ENCODE measurements around the gene C2.

C2 gene

DNA sequence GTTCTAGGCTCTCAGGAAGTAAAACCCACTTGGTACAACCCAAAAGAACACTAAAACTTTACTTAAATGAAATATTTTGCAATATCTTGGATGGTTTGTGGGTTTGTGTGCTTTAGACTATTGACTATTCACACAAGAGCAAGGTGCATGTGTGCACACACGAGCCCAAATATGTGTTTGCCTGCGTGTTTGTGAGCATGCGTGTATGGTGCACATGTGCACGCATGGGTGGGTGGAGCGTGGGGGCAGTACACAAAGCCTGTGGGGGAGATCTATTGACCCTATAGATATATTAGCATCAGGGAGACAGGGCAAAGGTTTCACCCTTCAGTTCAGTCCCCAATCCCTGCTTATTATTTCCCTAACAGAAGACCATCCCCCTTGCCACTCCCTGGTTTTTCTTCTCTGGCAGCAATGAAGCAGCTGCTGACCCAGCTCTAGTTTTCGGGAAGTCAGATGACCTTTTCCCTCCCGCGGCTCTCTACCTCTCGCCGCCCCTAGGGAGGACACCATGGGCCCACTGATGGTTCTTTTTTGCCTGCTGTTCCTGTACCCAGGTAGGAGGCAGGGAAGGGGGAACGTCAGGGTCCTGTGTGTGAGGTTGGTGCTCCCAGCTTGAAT is at the start of gene C2:
TSS of gene C2 (plus strand) at position 476 of the 621 bp plus-strand sequence. CDS start at position 512, 36 bp downstream.
- DNase-seq: no peak

DNA sequence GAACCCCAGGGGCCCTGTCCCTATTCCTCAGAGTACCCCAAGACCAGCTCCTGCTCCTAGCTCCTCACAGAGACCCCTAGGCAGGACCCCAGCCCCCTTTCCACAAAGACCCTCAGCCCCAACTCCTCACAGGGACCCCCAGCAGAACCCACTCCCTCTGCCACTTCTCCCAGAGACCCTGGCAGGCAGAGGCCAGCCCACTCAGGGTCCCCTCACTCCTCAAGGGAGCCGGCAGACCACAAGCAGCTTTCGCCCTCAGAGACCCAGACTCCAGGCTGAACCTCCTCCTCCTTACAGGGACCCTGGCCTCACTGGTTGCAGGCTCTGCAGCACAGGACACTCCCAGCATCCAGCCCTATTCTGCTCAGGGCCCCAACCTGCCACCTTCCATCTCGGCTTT is 49.3 kb upstream of the C2 start:
- DNase-seq: no peak

- no peak for DNase-seq
Observed at GRCh38 chr6:31878726-31879125, 48.8 kb upstream of the C2 start, which contains the start of gene SLC44A4. Gene SLC44A4, minus strand, starts transcription at chr6:31878997. Its CDS starts 17 bp downstream, at chr6:31878980.

DNA sequence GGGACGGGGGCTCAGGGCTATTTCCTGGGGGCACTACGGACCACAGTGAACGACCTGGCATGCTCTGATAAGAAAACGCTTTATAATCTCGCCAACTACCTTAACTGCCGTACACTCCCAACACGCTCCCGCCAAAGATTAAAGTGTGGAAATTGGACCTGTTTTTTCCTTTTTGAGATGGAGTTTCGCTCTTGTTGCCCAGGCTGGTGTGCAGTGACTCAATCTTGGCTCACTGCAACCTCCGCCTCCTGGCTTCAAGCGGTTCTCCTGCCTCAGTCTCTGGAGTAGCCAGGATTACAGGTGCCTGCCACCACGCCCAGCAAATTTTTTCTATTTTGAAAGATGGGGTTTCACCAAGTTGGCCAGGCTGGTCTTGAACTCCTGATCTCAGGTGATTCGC is 48.4 kb upstream of the C2 start:
- DNase-seq: peak; percentile 40

DNA sequence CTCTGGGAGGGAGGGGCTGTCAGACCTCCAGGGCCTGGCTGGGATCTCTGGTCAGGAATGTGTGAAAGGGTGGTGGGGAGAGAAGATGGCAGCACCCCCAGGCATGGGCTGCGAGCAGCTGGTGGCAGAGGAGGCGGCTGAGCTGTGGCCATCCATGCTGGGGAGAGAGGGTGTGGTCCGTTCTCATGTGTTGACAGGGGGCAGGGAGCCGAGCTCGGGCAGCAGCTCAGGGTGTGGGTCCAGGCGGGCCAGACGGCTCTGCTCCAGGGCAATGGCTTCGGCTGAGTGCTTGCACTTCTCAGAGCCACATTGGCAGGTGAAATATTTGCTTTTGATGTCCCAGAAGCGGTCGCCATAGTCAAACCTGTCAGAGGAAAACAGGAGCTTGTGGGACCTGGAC is 47.6 kb upstream of the C2 start:
- no peak for DNase-seq

- DNase-seq: no peak
Observed at GRCh38 chr6:31880616-31881015, 46.9 kb upstream of the C2 start.

DNA sequence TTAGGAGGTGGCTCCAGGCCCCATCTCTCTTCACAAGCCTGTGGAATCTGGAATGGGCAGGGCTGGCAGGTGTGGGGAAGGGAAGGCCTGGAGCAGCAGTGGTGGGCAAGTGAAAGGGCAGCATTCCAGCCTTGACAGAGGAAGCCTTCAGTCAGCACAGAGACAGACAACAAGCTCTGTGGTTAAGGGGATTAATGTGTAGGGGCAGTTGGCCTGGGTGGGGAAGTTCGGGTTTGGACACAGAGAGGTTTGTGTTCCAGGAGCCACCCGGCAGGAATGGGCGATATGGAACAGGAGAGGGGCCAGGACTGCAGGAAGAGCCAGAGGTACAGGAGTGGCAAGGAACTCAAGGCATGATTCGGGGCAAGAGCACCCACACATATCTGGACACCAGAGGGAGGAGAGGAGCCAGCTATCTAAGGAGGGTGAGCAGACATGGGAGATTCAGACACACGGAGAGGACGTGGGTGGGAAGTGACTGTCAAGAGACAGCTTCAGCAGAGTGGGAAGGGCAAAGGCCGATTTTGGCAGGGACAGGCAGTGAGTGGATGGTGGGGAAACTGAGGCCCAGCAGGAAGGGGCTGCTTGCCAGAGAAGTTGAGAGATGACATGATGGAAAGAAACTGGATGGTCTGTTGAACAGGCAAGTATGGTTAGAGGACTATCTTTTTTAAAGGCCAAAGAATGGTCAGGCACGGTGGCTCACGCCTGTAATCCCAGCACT is 46.2 kb upstream of the C2 start:
- DNase-seq: no peak

DNA sequence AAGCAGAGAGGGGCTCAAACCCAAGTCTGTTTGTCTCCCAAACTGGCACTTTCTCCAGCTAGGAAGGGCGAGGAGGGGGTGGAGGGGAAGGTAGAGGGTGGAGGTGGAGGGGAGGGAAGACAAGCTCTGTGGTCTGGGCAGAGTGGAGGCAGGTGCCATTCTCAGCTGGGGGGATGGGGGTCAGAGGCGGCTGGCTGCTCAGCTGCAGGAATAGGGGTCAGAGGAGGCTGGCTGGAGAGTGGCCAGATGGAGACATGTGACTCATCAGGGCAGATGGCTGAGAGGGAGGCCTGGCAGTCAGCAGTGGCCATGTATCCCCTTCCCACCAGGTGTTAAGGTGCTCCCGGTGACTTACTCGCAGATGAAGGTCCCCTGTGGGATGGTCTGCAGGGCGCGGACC is 45.2 kb upstream of the C2 start:
- DNase-seq: no peak

- DNase-seq: no peak
Observed at GRCh38 chr6:31883676-31884075, 43.8 kb upstream of the C2 start.

GRCh38 chr6:31884528-31885035 is 42.9 kb upstream of the C2 start:
- DNase-seq: no peak

DNA sequence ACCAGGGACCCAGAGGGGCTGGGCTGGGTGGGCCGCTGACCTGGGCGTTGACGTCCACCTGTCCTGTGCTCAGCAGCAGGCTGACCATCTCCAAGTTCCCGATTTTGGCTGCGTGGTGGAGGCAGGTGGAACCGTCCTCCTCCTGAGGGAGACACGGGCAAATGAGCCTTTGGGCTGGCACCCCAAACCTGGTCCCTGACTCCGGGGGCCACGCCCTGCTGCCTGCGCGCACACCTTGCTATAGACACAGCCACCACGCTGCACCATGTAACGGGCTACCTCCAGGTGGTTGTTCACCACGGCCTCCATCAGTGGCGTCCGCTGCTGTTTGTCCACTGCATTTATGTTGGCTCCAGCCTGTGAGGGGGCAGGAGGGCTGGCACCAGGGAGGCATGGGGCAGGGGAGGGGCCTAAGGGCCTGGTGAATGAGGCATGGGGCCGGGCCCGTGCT is 41.0 kb upstream of the C2 start:
- DNase-seq: no peak

- no peak for DNase-seq
Observed at GRCh38 chr6:31887173-31888007, 40.1 kb upstream of the C2 start.

- DNase-seq: peak; percentile 67
Observed at GRCh38 chr6:31888276-31889258, 39.0 kb upstream of the C2 start.

DNA sequence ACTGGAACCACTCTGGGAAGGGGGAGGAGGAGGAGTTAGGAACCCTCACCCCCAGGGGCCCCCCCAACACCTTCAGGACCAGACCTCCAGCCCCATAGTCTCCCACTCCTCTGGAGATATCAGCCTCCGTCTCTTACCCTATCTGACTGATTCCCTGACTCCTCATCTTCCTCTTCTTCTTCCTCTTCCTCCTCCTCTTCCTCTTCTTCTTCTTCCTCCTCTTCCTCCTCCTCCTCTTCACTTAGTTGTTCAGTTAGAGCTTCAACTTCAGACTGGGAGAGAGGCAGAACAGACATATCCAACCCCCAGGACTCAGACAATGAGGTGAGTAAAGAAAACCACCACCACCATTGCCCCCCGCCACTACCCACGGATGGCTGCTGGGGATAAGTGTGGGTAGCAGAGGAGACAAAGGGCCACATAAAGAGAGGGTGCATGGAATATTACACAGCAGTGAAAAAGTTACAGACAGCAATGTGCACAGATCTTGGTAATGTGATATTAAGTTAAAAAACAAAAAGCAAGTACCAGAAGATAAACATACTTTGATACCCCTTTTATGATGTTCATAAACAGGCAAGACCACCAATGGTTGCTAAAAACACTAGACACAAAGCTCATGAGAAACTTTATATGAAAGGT is 38.1 kb upstream of the C2 start:
- DNase-seq: no peak

DNA sequence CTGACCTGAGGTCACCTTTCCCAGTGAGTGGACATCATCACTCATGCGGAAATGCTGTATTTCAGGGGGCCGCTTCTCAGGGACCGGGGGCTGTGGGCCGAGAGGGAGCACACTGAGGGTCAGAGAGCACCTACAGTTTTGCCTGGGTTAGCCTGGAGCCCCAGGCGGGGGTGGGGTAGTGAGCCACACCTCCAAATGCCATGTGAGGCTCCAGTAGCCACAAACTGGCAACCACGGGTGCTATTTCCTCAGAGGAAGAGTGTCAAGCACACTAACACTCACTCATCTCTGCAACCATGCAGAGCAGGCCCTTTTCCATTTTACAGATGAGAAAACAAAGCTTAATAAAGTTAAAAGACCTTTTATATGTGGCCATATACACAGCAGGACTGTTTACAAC is 34.7 kb upstream of the C2 start:
- no peak for DNase-seq

GRCh38 chr6:31896493-31896855 is 31.0 kb upstream of the C2 start:
- no peak for DNase-seq

GRCh38 chr6:31896856-31897611 is 30.5 kb upstream of the C2 start:
- no peak for DNase-seq

- peak; percentile 93 for DNase-seq
Observed at GRCh38 chr6:31897612-31898382, 29.7 kb upstream of the C2 start, which contains the start of gene EHMT2. Gene EHMT2, minus strand, starts transcription at chr6:31897698. Its CDS starts 21 bp downstream, at chr6:31897677.

- DNase-seq: peak; percentile 87
Observed at GRCh38 chr6:31898383-31899011, 29.0 kb upstream of the C2 start.

DNA sequence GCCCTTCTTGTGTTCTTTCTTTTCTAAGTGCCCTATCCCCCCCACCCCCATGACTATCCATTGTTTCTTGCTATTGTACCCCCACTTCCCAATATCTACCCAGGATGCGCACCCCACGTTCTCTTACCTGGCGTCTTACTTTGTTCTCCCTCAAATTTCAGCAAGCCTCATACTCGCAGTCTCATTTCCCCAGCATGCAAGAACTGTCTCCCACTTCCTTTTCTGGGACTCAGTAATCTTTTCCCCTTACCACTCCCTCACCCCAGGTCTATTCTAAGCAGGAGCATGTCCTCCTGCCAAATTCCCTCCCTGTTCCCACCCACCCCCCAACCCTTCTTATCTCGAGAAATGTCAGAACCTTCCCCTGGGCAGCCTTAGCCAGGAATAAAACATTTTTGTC is 28.3 kb upstream of the C2 start:
- DNase-seq: no peak
